ELR (cell line): Measurements from ENCODE around the gene TFAM.
"Not testable (repeated sequence)": the region's sequence is repeated elsewhere in the genome, so short reads cannot be mapped to it uniquely, and the experiment has no call there.

Experiments
- DNase-seq: peaks from one replicate; pipeline ENCODE4 v3.0.0-alpha.2; 2015; ENCODE audit warnings: low read depth

Gene TFAM

DNA sequence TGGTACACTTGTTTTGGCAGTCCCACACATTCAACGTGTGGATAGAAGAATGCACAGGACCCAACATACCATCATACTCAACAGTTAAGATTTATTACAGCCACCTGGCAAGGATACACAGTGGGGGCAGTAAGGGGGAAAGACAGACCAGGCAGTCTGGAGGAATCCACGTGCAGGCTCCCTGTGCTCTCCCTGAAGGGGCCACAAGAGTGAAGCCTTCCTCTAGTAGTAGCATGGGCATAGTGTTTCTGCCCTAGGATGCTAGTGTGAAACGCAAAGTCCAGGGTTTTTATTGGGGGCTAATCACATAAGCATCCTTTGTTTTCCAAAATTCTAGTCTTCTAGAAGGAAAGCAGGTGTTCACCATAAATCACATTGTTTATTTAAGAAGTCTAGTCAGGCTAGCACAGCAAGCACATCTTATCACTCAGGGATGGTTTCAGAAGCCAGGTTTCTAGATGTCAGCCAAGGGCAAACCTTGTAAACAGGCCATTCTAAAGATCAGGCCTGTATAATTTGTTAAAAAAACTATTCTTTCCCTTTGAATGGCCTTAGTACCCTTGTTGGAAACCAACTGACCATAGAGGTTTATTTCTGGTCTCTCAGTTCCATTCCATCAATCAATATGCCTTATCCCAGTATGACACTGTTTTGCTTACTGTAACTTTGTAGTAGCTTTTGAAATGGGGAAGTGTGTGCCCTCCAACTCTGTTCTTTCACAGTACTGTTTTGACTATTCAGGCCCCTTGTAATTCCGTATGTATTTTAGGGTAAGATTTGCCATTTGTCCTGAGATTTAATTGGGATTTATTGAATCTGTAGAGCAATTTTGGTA is 12.4 kb upstream of the TFAM start:
- no peak for DNase-seq

GRCh38 chr10:58373442-58373827 is 11.8 kb upstream of the TFAM start:
- DNase-seq, result peak; percentile 47

DNA sequence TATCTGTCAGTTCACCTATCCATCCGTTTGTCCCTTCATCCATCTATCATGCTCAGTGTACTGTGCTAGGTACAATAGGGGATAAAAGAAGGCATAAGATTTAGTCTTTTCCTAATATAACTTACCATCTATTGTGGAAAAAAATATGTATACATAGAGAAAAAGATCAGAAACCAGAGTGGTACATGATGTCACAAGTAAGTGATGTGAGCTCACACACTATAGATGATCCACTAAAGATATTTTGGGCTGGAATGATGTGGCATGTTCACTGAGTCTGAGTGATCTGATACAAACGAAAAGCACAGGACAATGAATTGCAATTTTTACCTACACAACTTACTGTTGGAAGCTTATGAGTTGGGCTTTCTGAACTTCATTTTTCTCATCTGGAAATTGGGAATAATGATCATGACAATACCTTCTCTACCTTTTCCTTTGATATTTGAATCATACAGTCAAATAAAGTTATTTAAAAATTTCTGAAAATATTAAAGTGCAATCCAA is 2.7 kb upstream of the TFAM start:
- DNase-seq, result no peak

DNA sequence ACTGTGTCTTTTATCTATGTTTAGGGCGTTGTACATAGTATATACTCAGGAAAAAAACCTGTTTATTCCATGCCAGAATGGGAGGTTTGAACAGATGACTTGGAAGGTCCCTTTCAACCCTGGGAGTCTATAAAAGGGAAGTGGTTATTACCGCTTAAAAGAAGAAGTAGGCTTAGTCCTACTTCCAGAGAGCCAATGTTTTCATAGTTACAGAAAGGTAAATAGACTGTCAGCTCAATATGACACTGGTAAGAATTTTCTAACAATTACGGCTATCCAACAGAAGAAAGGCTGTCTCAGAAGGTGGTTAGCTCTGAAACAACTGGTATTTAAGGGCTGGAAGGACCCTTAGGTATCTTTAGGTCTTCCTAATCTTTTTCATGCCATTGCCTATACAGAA is 1.1 kb upstream of the TFAM start:
- DNase-seq, result no peak

GRCh38 chr10:58384544-58384998 is 639 bp upstream of the TFAM start:
- DNase-seq, result peak; percentile 18

- DNase-seq, result peak; percentile 72
Observed at GRCh38 chr10:58385784-58386112, 538 bp downstream of the TFAM start.

GRCh38 chr10:58389024-58389423 is 3.8 kb downstream of the TFAM start:
- no peak for DNase-seq

DNA sequence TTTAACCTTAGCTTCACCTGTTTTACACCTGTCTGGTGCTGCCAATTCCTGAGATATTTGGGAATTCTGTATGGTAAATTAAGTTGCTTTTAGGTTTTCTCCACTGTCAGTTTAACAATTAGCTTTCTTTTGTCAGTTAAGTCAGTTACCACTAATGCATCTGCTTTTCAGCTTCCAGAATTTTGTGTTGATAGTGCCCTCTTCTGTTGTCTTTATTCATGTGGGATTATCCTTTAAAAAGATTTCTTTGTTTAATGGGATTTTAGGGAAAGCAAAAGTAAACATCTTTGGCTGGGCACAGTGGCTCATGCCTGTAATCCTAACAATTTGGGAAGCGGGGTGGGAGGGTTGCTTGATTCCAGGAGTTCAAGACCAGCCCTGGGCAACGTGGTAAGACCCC is 8.1 kb downstream of the TFAM start:
- DNase-seq, result peak; percentile 17

GRCh38 chr10:58394471-58394870 is 9.3 kb downstream of the TFAM start:
- no peak for DNase-seq

GRCh38 chr10:58396057-58396456 is 10.8 kb downstream of the TFAM start:
- DNase-seq, result no peak

- DNase-seq, result no peak
Observed at GRCh38 chr10:58397830-58398229, 12.6 kb downstream of the TFAM start.

DNA sequence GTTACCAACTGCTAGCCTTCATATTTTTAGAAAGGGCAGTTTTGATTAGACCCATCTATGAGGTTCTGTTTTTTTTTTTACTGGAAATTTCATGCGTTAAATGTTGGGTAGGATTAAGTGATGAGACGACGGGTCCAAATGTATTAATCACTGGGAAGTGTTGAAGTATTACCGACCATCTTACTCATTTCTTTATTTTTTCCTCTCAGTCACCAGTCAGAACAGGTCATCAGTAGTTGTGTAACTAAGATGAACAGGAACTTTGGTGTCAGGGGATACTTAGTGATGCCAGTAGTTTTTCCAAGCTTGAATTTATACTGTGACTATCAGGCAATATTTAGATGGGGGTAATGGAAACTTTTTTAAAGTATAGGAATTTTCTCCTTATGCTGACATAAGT is 14.2 kb downstream of the TFAM start:
- peak; percentile 76 for DNase-seq

GRCh38 chr10:58400609-58401008 is 15.4 kb downstream of the TFAM start:
- peak; percentile 48 for DNase-seq

DNA sequence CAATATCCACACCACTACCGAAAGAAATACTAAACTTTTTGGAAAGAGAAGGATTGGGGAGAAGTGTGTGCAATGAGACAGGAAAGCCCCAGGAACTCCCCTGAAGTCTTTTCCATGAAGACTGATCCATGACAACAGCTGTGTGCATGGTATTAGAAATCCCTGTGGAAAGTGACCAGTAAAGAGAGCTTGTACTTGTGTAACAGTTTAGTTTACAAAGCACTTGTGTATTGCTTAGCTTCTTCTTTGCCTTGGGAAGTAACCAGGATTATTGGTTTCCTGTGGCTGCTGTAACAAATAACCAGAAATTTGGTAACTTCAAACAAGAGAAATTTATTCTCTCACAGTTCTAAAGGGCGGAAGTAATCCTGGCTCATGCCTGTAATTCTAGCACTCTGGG is 18.8 kb downstream of the TFAM start:
- DNase-seq, result no peak

GRCh38 chr10:58409956-58410610 is 24.9 kb downstream of the TFAM start:
- no peak for DNase-seq

DNA sequence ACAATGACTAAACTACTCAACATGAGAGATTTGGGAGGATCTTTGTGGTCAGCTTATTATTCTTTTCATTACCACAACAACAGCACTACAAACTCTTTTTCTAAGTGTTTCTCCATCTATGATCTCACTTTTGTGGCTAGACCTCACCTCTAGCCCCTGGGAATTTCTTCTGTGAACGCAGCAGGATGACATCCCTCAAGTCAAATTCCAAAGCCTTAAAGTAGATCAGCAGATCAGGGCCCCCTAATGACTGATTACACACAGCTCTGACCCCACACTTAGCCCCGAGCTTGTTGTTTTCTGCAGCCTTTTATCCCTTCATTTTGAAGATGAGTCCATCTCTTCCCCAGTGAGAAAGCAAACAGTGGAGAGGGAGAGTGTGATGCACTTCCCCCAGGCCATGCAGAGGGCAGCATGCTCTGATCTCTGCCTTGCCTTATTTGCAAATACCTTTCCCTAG is 27.3 kb downstream of the TFAM start:
- peak; percentile 77 for DNase-seq

DNA sequence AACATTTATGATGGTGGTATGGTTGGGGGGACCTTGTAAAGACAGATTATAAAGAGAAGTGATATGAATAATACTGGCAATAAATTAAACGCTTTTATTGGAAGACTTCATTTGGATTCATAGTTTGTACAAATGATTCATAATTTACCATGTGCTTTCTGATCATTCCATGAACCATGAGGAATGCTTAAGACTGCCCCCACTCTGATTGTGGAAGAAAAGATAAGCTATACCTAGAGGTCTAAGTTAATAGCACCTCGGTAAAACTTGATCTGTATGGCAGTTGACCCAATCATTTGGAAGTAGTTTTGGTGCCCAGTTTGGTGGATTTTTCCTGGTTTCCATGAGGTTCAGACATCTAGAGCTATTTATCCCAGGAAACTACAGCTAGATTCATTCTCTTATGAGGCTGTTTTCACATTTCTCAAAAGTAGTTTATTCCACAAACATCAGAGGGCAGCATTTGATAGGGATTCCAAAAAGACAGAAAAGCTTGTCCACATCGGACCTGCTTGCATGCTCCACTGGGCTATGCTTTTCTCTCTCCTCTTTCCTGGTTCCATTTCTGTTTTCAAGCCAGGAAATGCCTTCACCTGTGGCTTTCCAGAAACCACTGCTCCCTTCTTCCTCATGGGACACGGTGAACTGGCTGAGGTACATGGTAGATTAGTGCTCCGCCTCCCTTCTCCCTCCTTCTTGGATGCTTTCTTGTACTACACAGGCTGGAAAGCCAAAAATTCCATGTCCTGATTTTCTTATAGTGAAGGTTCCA is 29.2 kb downstream of the TFAM start:
- peak; percentile 67 for DNase-seq

DNA sequence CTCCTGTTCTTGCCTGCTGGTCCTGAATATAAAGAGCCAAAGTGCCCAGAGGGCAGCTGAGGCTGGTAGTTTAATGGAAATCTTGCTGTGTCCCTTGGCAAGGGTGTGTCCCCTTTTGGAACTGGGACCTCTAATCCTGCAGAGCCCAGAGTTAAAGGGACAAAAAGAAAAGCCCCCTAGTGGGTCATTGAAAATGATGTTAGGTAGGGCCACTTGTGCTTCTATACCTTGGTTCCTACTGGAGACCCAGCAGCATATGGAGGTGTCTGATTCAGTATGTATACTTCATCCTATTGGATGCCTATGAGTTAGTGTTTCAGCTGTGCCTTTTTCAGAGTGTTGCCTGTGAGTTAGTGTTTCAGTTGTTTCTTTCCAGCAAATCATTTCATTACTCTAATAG is 30.5 kb downstream of the TFAM start:
- DNase-seq, result no peak

- not testable (repeated sequence) for DNase-seq
Observed at GRCh38 chr10:58417902-58418301, 32.7 kb downstream of the TFAM start.

- DNase-seq, result no peak
Observed at GRCh38 chr10:58424176-58424575, 39.0 kb downstream of the TFAM start.

DNA sequence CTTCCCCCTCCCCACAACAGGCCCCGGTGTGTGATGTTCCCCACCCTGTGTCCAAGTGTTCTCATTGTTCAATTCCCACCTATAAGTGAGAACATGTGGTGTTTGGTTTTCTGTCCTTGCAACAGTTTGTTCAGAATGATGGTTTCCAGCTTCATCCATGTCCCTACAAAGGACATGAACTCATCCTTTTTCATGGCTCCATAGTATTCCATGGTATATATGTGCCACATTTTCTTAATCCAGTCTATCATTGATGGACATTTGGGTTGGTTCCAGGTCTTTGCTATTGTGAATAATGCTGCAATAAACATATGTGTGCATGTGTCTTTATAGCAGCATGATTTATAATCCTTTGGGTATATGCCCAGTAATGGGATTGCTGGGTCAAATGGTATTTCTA is 43.2 kb downstream of the TFAM start:
- not testable (repeated sequence) for DNase-seq

DNA sequence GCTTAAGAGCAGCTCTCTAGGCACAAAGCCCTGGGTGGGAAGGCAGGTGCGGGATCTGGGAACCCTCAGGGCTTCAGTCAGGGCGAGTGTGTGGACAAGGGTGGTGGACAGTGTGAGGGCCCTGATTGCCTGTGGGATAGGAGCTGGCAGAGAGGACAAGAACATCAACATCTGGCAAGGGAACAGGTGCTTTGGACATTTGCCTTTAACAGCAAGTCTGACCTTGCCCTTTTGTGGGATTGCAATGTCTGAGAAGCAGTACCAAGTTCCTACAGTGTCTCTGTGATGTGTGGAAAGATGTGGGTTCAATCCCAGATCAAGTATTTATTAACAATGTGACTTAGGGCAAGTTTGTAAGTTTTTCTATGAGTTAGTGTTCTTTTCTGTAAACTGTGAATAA is 46.7 kb downstream of the TFAM start:
- no peak for DNase-seq

DNA sequence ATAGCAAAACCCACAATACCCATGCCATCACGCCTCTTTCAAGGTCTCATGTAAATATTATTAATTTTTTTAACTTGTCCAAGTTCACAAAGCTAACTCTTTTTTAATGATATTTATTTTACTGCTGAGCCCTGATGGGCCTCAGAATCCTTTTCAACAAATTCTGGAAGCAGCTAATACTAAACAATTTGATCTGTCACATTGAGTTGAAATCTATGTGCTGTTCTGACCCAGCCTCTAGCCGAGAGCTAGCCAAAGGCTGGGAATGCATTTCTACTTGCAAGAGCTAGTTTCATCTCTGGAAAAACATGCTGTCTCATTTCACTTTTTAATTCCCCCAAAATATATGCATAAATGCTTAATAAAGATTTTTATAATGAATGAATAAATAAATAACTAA is 47.9 kb downstream of the TFAM start:
- DNase-seq, result no peak
